GM18870 (cell line): ENCODE measurements around the gene POLR3E.
"Not testable (repeated sequence)": the region's sequence is repeated elsewhere in the genome, so short reads cannot be mapped to it uniquely, and the experiment has no call there.

ENCODE experiments used
- ATAC-seq: cut with Tn5 transposase; IDR thresholded peaks from one replicate; pipeline ENCODE4 v1.9.1; 2021; ENCODE audit warnings: moderate library complexity; ENCODE audit not compliant: unreplicated experiment

Gene POLR3E

GRCh38 chr16:22291860-22292318 is 5.3 kb upstream of the POLR3E start:
- ATAC-seq = no peak

GRCh38 chr16:22292320-22292719 is 4.9 kb upstream of the POLR3E start:
- ATAC-seq = no peak

GRCh38 chr16:22293137-22294106 is 3.8 kb upstream of the POLR3E start:
- no peak for ATAC-seq

- ATAC-seq = peak; percentile 1
These were observed 740 bp upstream of the POLR3E start for GRCh38 chr16:22296225-22297113.

DNA sequence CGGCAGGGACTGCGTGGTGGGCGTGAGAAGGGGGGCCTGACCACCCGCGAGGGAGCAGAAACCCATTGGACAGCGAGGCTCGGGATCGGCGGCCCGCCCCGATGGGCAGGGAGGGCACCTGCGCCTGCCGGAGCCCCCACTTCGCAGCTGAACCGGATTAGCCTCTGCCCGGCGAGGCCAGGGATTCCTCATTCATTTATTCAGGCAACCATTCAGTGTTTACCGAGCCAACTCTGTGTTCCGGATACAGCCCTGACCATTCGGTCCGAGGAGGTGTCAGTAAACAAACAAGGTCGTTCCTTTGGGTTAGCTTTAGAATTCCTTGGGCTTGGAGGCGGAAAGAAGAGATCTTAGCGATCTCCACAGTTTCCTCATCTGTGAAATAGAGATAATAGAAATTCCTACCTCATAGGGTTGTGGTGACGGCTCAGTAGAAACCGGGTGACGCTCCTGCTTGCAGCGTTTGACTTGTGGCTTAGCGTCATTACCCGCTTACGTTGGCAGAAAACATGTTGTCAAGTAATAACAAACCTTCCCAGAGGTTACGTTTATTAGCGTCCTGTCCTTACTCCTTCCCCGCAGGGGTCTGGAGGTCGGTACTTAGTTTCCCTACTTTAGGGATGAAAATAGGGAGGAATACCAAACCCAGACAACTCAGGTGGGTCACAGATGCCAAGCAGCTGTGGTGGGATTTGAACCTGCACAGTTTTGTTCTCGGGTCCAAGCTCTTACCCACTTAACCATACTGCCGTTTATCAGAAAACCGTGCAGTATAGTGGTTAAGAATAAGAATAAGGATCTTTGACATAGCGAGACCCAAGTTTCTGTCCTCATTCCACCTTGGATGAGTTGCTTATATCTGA is 893 bp downstream of the POLR3E start:
- peak; percentile 31 for ATAC-seq

- ATAC-seq = no peak
These were observed 1.8 kb downstream of the POLR3E start for GRCh38 chr16:22299036-22299435.

DNA sequence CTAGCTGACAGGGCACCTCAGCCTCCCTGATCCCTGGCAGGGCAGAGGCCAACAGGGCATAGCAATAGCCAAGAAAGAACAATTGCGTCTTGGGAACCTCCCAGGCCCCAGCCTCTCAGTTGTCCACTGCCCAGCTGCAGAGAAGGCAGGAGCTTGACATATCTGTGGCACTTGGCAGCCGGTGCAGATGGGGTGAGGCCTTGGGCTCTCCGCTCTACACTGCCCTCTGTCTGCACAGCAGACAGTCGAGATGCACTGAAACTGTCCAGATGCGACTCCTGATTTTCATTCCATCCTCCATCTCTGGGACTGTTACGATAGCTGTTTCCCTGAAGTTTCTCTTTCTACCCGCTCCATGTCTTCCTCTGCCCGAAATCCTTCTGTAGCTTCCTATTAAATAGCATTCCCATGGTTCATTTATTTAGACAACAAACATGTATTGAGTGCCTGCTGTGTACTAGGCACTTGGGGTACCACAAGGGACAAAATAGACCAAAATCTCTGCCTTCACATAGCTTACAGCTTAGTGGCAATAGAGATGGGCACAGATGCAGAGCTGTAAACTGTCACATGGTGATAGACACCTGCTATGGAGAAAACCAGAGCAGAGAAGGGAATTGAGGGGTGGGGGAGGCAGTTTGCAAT is 3.3 kb downstream of the POLR3E start:
- no peak for ATAC-seq

- ATAC-seq = not testable (repeated sequence)
These were observed 4.2 kb downstream of the POLR3E start for GRCh38 chr16:22301423-22301822.

- no peak for ATAC-seq
These were observed 5.7 kb downstream of the POLR3E start for GRCh38 chr16:22302776-22303363.

- ATAC-seq = no peak
These were observed 7.2 kb downstream of the POLR3E start for GRCh38 chr16:22304411-22304810.

GRCh38 chr16:22306788-22307187 is 9.6 kb downstream of the POLR3E start:
- ATAC-seq = no peak

DNA sequence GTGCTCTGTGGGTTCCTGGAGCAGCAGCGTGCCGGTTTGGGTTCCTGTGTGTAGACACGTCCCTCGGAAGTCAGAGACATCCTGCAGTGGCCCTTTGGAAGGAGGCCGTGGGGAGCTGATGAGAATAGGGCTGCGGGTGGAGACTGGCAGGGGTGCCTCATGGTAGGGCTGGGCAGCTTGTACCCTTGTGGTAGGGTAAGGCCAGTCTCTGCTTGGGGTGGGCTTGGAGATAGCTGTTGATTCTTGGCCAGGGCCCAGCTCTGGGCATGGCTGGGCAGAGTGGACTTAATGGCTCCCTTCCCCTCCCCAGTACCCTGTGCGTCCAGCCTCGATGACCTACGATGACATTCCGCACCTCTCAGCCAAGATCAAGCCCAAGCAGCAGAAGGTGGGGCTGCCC is 10.6 kb downstream of the POLR3E start:
- no peak for ATAC-seq

- ATAC-seq = no peak
These were observed 11.8 kb downstream of the POLR3E start for GRCh38 chr16:22308824-22309520.

- ATAC-seq = no peak
These were observed 14.3 kb downstream of the POLR3E start for GRCh38 chr16:22311520-22311919.

DNA sequence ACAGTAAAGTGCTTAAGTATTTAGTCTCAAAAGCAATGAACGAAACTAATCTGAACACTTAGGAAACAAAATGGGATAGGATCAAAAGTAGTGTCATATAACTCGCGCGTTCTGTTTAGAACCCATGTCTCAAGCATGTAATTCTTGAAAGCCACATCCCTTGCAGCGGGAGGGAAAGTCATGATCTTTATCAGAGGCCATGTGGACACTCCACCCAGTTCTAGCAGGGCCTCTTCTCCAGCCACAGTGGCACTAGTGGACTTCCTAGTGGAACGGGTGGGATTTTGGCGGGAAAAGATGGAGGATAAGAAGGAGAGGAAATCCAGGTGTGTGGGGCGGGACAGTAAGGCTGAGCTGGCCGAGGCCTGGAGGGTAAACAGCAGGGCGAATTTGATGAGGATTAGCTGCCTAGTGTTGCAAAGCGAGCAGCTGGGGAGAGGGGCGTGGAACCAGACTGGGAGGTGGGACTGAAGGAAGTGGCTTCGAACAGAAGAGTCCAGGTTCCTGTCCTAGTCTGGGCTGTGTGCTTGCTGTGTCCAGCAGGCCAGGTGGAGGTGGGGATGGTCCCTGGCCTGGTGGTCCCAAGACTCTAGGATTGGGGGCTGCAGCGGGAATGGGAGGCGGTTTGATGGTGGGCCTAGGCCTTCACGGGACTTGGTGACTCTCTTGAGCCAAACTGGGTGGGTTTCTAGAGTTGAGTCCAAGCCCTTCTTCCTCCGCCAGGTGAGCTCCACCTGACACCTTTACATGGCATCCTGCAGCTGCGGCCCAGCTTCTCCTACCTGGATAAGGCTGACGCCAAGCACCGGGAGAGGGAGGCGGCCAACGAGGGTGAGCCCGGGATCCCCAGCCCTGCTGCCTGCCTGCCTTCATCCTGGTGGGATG is 15.9 kb downstream of the POLR3E start:
- ATAC-seq = no peak

DNA sequence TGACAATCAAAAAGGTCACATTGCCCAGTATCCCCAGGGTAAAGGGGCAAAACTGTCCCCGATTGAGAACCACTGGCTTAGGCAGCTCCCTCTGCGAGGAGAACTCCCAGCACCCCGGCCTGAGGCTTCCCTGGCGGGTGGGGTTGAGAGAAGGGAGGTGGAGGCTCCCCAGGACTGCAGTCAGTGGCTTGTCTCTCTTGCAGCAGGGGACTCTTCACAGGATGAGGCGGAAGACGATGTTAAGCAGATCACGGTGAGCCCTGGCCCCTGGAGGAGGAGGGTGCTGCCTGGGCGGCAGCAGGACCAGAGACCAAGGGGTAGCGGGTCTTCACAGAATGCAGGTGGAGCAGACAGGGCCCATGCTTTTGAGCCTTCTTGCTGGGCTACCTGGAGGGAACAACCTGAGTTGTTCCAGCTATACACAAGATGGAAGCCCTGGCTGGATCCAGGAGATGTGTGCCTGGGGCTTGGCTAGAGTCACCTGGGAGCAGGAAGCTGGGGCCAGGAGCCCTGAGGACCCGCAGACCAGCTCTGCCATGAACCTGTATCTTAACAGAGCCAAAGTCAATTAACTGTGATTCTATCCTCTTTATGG is 16.8 kb downstream of the POLR3E start:
- ATAC-seq = no peak

DNA sequence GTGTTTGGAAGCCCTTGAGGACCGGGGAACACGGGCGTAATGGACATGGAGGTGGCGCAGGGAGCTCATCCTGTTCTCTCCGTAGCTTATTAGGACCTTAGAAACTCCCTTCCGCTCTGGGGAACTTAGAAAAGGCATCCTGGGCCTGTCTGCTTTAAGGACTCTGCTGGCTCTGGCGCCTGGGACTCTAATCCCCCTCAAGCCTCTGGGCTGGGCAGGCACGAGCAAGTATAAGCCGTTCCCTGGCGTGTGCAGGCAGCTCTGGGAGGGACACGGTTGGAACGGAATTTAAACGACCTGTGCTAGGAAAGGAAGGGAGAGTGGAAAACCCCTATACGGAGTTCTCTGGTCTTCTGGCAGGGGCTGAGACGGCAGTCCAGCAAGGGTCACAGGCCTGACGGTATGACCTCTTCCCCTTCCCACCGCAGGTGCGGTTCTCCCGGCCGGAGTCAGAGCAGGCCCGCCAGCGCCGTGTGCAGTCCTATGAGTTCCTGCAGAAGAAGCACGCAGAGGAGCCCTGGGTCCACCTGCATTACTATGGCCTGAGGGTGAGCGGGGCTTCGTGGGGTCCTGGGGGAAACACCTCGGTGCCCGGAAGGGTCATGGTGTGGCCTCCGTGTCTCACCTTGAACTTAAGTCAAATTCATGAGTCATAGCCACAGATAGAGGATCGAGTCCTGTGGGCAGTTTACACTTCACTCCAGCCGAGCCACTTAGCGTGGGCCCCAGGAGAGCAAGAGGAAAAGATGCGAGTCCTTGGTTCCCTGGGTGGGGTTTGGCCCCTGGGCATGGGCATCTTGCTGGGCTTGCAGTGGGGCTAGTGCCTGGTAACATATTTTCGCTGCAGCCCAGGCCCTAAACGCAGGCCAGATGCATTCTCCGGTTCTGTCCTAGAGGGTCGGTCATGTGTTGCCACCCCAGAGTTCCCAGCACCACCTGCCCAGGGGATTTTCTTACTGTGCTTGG is 17.7 kb downstream of the POLR3E start:
- ATAC-seq = no peak
